OCI-LY1 (cell line): ENCODE measurements around the gene TLK1.

Experiments used
- H2AFZ ChIP-seq: fragments of 200-600 bp; sonication (generic), shearing (Covaris generic); 2 replicates; pipeline ENCODE4 v1.6.0; 2014; ENCODE audit warnings: antibody characterized with exemption, mild to moderate bottlenecking, low read length
- H3F3A ChIP-seq: fragments of 200-600 bp; sonication (generic), shearing (Covaris generic); 2 replicates; pipeline ENCODE4 v1.6.0; 2014; ENCODE audit warnings: mild to moderate bottlenecking, antibody characterized with exemption, low read length, moderate library complexity; ENCODE audit not compliant: insufficient read depth
- H3K27ac ChIP-seq: fragments of 200-600 bp; sonication (generic); 2 replicates; pipeline ENCODE4 v1.5.1; 2014; ENCODE audit warnings: low read length, mixed run types, mild to moderate bottlenecking, low read depth; ENCODE audit not compliant: poor library complexity, severe bottlenecking
- H3K27me3 ChIP-seq: fragments of 200-600 bp; sonication (generic); 2 replicates; pipeline ENCODE4 v1.6.0; 2014; ENCODE audit warnings: antibody characterized with exemption, mild to moderate bottlenecking, low read length, moderate library complexity; ENCODE audit not compliant: insufficient read depth
- H3K36me3 ChIP-seq: fragments of 200-600 bp; sonication (generic); 2 replicates; pipeline ENCODE4 v1.6.1; 2014; ENCODE audit warnings: mild to moderate bottlenecking, antibody characterized with exemption, low read length, moderate library complexity, mixed read lengths; ENCODE audit not compliant: insufficient read depth
- H3K4me1 ChIP-seq: fragments of 200-600 bp; sonication (generic); 2 replicates; pipeline ENCODE4 v1.5.1; 2014; ENCODE audit warnings: mild to moderate bottlenecking, low read length, moderate library complexity; ENCODE audit not compliant: insufficient read depth, severe bottlenecking
- H3K4me2 ChIP-seq: fragments of 200-600 bp; sonication (generic), shearing (Covaris generic); 2 replicates; pipeline ENCODE4 v1.6.1; 2014; ENCODE audit warnings: low read length
- H3K4me3 ChIP-seq: fragments of 200-600 bp; sonication (generic); 2 replicates; pipeline ENCODE4 v1.5.1; 2014; ENCODE audit warnings: low read length, low read depth, mild to moderate bottlenecking, mixed read lengths; ENCODE audit not compliant: poor library complexity, severe bottlenecking
- H3K79me2 ChIP-seq: fragments of 200-600 bp; shearing (Covaris generic); 2 replicates; pipeline ENCODE4 v1.6.1; 2016; ENCODE audit warnings: mixed run types, low read length, mixed read lengths; ENCODE audit not compliant: insufficient read depth
- H3K9ac ChIP-seq: fragments of 200-600 bp; sonication (generic), shearing (Covaris generic); 2 replicates; pipeline ENCODE4 v1.6.1; 2014; ENCODE audit warnings: mild to moderate bottlenecking, low read length, mixed read lengths
- H3K9me2 ChIP-seq: fragments of 200-600 bp; sonication (generic), shearing (Covaris generic); 2 replicates; pipeline ENCODE4 v1.6.1; 2014; ENCODE audit warnings: low read depth, mild to moderate bottlenecking, low read length, mixed read lengths
- H3K9me3 ChIP-seq: fragments of 200-600 bp; shearing (Covaris generic); 2 replicates; pipeline ENCODE4 v1.6.1; 2014; ENCODE audit warnings: low read length, mixed read lengths
- H4K20me1 ChIP-seq: fragments of 200-600 bp; sonication (generic), shearing (Covaris generic); 2 replicates; pipeline ENCODE4 v1.6.0; 2016; ENCODE audit warnings: mild to moderate bottlenecking, low read length; ENCODE audit not compliant: insufficient read depth
- CTCF ChIP-seq: fragments of 200-600 bp; sonication (generic), shearing (Covaris generic); IDR thresholded peaks from 2 replicates; pipeline ENCODE4 v1.5.1; 2017; ENCODE audit warnings: mild to moderate bottlenecking, antibody characterized with exemption, low read length, moderate library complexity, mixed read lengths
- EZH2 ChIP-seq: fragments of 200-600 bp; sonication (generic), shearing (Covaris generic); IDR thresholded peaks from 2 replicates; pipeline ENCODE4 v1.8.0; 2017; ENCODE audit warnings: borderline replicate concordance, mixed run types, mild to moderate bottlenecking, antibody characterized with exemption, low read length, moderate library complexity, mixed read lengths

Gene TLK1

GRCh38 chr2:171185941-171186340, 25.2 kb upstream of the TLK1 start:
- H3K4me3 ChIP-seq, result no peak overlapping the region
- H3K4me2 ChIP-seq, result no peak overlapping the region
- no peaks in the 10 kb centered on the region for H3F3A ChIP-seq
- H3K9me3 ChIP-seq, result no peaks in the 10 kb centered on the region
- H3K9me2 ChIP-seq, result no peaks in the 10 kb centered on the region
- H3K27ac ChIP-seq, result no peak overlapping the region
- H2AFZ ChIP-seq, result no peak overlapping the region
- no peak overlapping the region for H3K9ac ChIP-seq
- TF ChIP-seq CTCF, result no peak
- no peak for TF ChIP-seq EZH2
- H3K79me2 ChIP-seq, result no peaks in the 10 kb centered on the region
- H3K36me3 ChIP-seq, result no peaks in the 10 kb centered on the region
- no peaks in the 10 kb centered on the region for H3K27me3 ChIP-seq
- H4K20me1 ChIP-seq, result no peaks in the 10 kb centered on the region
- H3K4me1 ChIP-seq, result no peaks in the 10 kb centered on the region

- no peak overlapping the region for H3K4me2 ChIP-seq
- H3K4me1 ChIP-seq, result no peaks in the 10 kb centered on the region
- H3K4me3 ChIP-seq, result no peak overlapping the region
- H3K9me2 ChIP-seq, result no peaks in the 10 kb centered on the region
- no peaks in the 10 kb centered on the region for H3K79me2 ChIP-seq
- no peak overlapping the region for H3K9ac ChIP-seq
- TF ChIP-seq CTCF (no peak), EZH2 (no peak)
- no peaks in the 10 kb centered on the region for H3K9me3 ChIP-seq
- no peaks in the 10 kb centered on the region for H3K27me3 ChIP-seq
- H3F3A ChIP-seq, result no peaks in the 10 kb centered on the region
- no peak overlapping the region for H3K27ac ChIP-seq
- H3K36me3 ChIP-seq, result no peaks in the 10 kb centered on the region
- no peak overlapping the region for H2AFZ ChIP-seq
- H4K20me1 ChIP-seq, result no peaks in the 10 kb centered on the region
Measured at GRCh38 chr2:171185165-171185818, 24.6 kb upstream of the TLK1 start.

- Histone ChIP-seq H3K4me1 (no peaks in the 10 kb centered on the region), H2AFZ (no peak overlapping the region)
Measured at GRCh38 chr2:171181064-171182049, 20.7 kb upstream of the TLK1 start.

More at GRCh38 chr2:171181064-171182049, 20.7 kb upstream of the TLK1 start:
- H3F3A ChIP-seq, result no peaks in the 10 kb centered on the region
- H3K9me3 ChIP-seq, result no peaks in the 10 kb centered on the region
- H3K4me2 ChIP-seq, result no peak overlapping the region
- no peaks in the 10 kb centered on the region for H3K79me2 ChIP-seq
- H3K9ac ChIP-seq, result no peak overlapping the region
- no peaks in the 10 kb centered on the region for H4K20me1 ChIP-seq
- no peaks in the 10 kb centered on the region for H3K36me3 ChIP-seq
- H3K4me3 ChIP-seq, result no peak overlapping the region
- TF ChIP-seq EZH2, result no peak
- TF ChIP-seq CTCF, result no peak
- H3K27me3 ChIP-seq, result no peaks in the 10 kb centered on the region
- H3K9me2 ChIP-seq, result no peaks in the 10 kb centered on the region
- H3K27ac ChIP-seq, result no peak overlapping the region
